Astrocyte (in vitro differentiated cells and primary cell): Measurements from ENCODE around the gene AGXT2. TPM values are rescaled to one million over a fixed set of nuclear protein-coding genes. Genes with fewer than 3 reads are reported as not detected.

Experiments used
- DNase-seq: peaks from one replicate; pipeline ENCODE4 v3.0.0-alpha.2; 2010; ENCODE audit warnings: low read depth
- FAIRE-seq: peaks from 2 replicates; lab custom pipeline; 2011; peaks lifted over from hg19 to GRCh38; lab: Jason Lieb, UNC
- H2AFZ ChIP-seq: 2 replicates; pipeline ENCODE4 v1.6.0; 2012; ENCODE audit warnings: low read depth, low read length, inconsistent platforms
- H3K27ac ChIP-seq: 2 replicates; pipeline ENCODE4 v1.5.1; 2011; ENCODE audit warnings: low read depth, low read length, inconsistent platforms
- H3K27me3 ChIP-seq: 2 replicates; pipeline ENCODE4 v1.6.0; 2011; ENCODE audit warnings: low read length, inconsistent platforms; ENCODE audit not compliant: insufficient read depth
- H3K36me3 ChIP-seq: 2 replicates; pipeline ENCODE4 v1.5.1; 2011; ENCODE audit warnings: low read length, inconsistent platforms; ENCODE audit not compliant: insufficient read depth
- H3K4me1 ChIP-seq: 2 replicates; pipeline ENCODE4 v1.5.1; 2011; ENCODE audit warnings: low read length, inconsistent platforms; ENCODE audit not compliant: insufficient read depth
- H3K4me2 ChIP-seq: 2 replicates; pipeline ENCODE4 v1.6.0; 2012; ENCODE audit warnings: low read length, inconsistent platforms
- H3K4me3 ChIP-seq: 2 replicates; pipeline ENCODE4 v1.5.1; 2011; ENCODE audit warnings: low read depth, mild to moderate bottlenecking, low read length, inconsistent platforms; ENCODE audit not compliant: insufficient read depth
- H3K79me2 ChIP-seq: 2 replicates; pipeline ENCODE4 v1.6.0; 2012; ENCODE audit warnings: mild to moderate bottlenecking, low read length, inconsistent platforms; ENCODE audit not compliant: insufficient read depth
- H3K9ac ChIP-seq: 2 replicates; pipeline ENCODE4 v1.6.0; 2012; ENCODE audit warnings: mild to moderate bottlenecking, low read length, inconsistent platforms
- H3K9me3 ChIP-seq: 2 replicates; pipeline ENCODE4 v1.5.1; 2012; ENCODE audit warnings: low read depth, mild to moderate bottlenecking, low read length, inconsistent platforms; ENCODE audit not compliant: insufficient read depth
- H4K20me1 ChIP-seq: 2 replicates; pipeline ENCODE4 v1.6.0; 2012; ENCODE audit warnings: low read length, inconsistent platforms; ENCODE audit not compliant: insufficient read depth
- H3K27ac Mint-ChIP-seq: one replicate; pipeline ENCODE4 v1.8.0; 2021; ENCODE audit warnings: mild to moderate bottlenecking, mixed read lengths; ENCODE audit not compliant: unreplicated experiment
- H3K27me3 Mint-ChIP-seq: one replicate; pipeline ENCODE4 v1.8.0; 2021; ENCODE audit warnings: low read depth, mixed read lengths; ENCODE audit not compliant: unreplicated experiment
- H3K36me3 Mint-ChIP-seq: one replicate; pipeline ENCODE4 v1.8.0; 2021; ENCODE audit warnings: low read depth, mixed read lengths; ENCODE audit not compliant: unreplicated experiment
- H3K4me1 Mint-ChIP-seq: one replicate; pipeline ENCODE4 v1.8.0; 2021; ENCODE audit warnings: low read depth, mixed read lengths; ENCODE audit not compliant: unreplicated experiment
- H3K4me3 Mint-ChIP-seq: one replicate; pipeline ENCODE4 v1.8.0; 2021; ENCODE audit warnings: mild to moderate bottlenecking, moderate library complexity, mixed read lengths; ENCODE audit not compliant: unreplicated experiment
- H3K9me3 Mint-ChIP-seq: one replicate; pipeline ENCODE4 v1.8.0; 2021; ENCODE audit warnings: mild to moderate bottlenecking, mixed read lengths; ENCODE audit not compliant: unreplicated experiment
- CTCF ChIP-seq: IDR thresholded peaks from 2 replicates; pipeline ENCODE4 v1.5.1; 2011; ENCODE audit warnings: low read depth, mild to moderate bottlenecking, inconsistent platforms, low read length, moderate library complexity; ENCODE audit not compliant: insufficient read depth
- EZH2 ChIP-seq: IDR thresholded peaks from 2 replicates; pipeline ENCODE4 v1.6.1; 2012; ENCODE audit warnings: mild to moderate bottlenecking, low read length, inconsistent platforms; ENCODE audit not compliant: insufficient read depth
- total RNA-seq: library from RNA; stranded (reverse); gene quantifications from 2 replicates; pipeline ENCODE4 v1.2.1, GENCODE V29; 2021

The AGXT2 gene
- total RNA-seq, 1 donor from 2014 or later: not detected

GRCh38 chr5:34982823-34983222, 64.9 kb downstream of the AGXT2 start:
- Histone ChIP-seq H3K36me3 (no peaks in the 10 kb centered on the region), H3K27ac (no peak overlapping the region), H3K9me3 (peaks cover 12% of the 10 kb centered on the region), H3K27me3 (peaks cover 2% of the 10 kb centered on the region), H4K20me1 (no peaks in the 10 kb centered on the region), H3K4me3 (no peak overlapping the region), H3K4me1 (no peaks in the 10 kb centered on the region), H3K79me2 (no peaks in the 10 kb centered on the region), H3K9ac (no peak overlapping the region), H3K4me2 (no peak overlapping the region), H2AFZ (no peak overlapping the region)
- H3K27ac Mint-ChIP-seq: no peak overlapping the region
- H3K36me3 Mint-ChIP-seq: no peaks in the 10 kb centered on the region
- no peak for FAIRE-seq
- H3K9me3 Mint-ChIP-seq: peaks cover 9% of the 10 kb centered on the region
- TF ChIP-seq EZH2: no peak
- no peak for TF ChIP-seq CTCF
- no peaks in the 10 kb centered on the region for H3K27me3 Mint-ChIP-seq
- H3K4me3 Mint-ChIP-seq: no peak overlapping the region
- H3K4me1 Mint-ChIP-seq: peaks cover 2% of the 10 kb centered on the region
- DNase-seq: no peak

- Histone ChIP-seq H3K4me3 (no peak overlapping the region), H3K27ac (no peak overlapping the region), H3K4me2 (no peak overlapping the region), H3K79me2 (no peaks in the 10 kb centered on the region), H3K9me3 (no peaks in the 10 kb centered on the region), H3K4me1 (no peaks in the 10 kb centered on the region), H3K27me3 (no peaks in the 10 kb centered on the region), H2AFZ (no peak overlapping the region), H3K36me3 (no peaks in the 10 kb centered on the region), H4K20me1 (no peaks in the 10 kb centered on the region), H3K9ac (no peak overlapping the region)
- peaks cover 18% of the 10 kb centered on the region for H3K4me1 Mint-ChIP-seq
- H3K36me3 Mint-ChIP-seq: peaks cover 2% of the 10 kb centered on the region
- H3K27ac Mint-ChIP-seq: no peak overlapping the region
- no peaks in the 10 kb centered on the region for H3K27me3 Mint-ChIP-seq
- TF ChIP-seq EZH2: no peak
- TF ChIP-seq CTCF: no peak
- H3K9me3 Mint-ChIP-seq: peaks cover 5% of the 10 kb centered on the region
- FAIRE-seq (no peak), DNase-seq (no peak)
- no peak overlapping the region for H3K4me3 Mint-ChIP-seq
Observed at GRCh38 chr5:34978681-34979080, 69.1 kb downstream of the AGXT2 start.

- TF ChIP-seq EZH2 (no peak), CTCF (no peak)
- no peak overlapping the region for H2AFZ ChIP-seq
- H3K9me3 Mint-ChIP-seq: peaks cover 5% of the 10 kb centered on the region
- no peak for FAIRE-seq
- no peak overlapping the region for H3K9ac ChIP-seq
- peaks cover 2% of the 10 kb centered on the region for H3K36me3 Mint-ChIP-seq
- no peaks in the 10 kb centered on the region for H3K9me3 ChIP-seq
- no peaks in the 10 kb centered on the region for H4K20me1 ChIP-seq
- H3K27ac ChIP-seq: no peak overlapping the region
- peaks cover 18% of the 10 kb centered on the region for H3K4me1 Mint-ChIP-seq
- no peaks in the 10 kb centered on the region for H3K79me2 ChIP-seq
- DNase-seq: no peak
- H3K27ac Mint-ChIP-seq: no peak overlapping the region
- no peaks in the 10 kb centered on the region for H3K27me3 Mint-ChIP-seq
- no peaks in the 10 kb centered on the region for H3K27me3 ChIP-seq
- no peaks in the 10 kb centered on the region for H3K4me1 ChIP-seq
- H3K36me3 ChIP-seq: no peaks in the 10 kb centered on the region
- no peak overlapping the region for H3K4me3 ChIP-seq
- H3K4me3 Mint-ChIP-seq: no peak overlapping the region
- no peak overlapping the region for H3K4me2 ChIP-seq
Observed at GRCh38 chr5:34977934-34978613, 69.7 kb downstream of the AGXT2 start.
